Cerebellar nuclear complex (tissue), 1 donor: Measurements from ENCODE around the gene COL5A2.

Experiments
- DNase-seq, 2 experiments: peaks; one replicate each; lab custom pipeline; 2025; lab: John Stamatoyannopoulos, UW

Gene COL5A2

DNA sequence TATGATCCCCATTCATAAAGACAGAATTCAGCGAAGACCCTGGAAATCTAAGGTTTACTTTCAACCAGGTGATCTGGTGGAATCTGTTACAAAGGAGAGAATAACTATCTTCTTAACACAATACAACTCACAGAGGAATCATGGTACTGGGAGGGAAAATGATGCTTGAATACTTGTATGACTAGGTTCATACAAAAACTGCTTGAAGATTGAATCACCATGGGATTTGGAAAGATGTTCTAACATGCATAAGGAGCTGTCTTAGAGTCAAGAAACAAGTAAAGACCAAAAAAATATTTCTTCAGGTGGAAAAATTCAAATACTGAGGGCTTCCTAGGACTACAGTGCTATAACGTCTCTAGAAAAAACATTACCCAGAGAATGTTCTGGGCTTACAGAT is 32.2 kb downstream of the COL5A2 start:
- DNase-seq = no peak

GRCh38 chr2:189146553-189146952 is 33.0 kb downstream of the COL5A2 start:
- no peak for DNase-seq

DNA sequence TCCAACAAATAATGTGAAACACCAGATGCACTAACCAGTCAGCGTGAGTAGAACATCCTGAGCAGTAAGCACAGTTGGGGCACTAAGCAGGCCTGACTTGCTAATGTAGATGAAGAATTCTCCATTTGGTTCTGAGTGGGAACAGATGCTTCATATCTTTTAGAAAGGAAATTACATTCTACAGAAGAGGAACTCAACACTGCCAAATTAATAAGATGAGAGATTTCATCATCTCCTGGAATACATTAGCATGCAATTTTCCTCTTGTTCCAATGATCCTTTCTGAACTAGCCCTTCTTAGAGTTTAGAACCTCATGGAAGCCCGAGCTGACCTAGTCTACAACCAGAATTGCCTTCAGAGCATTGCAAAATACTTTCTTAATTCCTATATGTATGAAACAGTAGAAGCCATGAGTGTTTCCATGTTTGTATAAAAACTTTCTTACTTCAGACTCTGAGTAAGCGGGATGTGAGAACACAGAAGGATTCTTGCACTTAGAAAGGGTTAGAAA is 34.8 kb downstream of the COL5A2 start:
- DNase-seq = no peak

- no peak for DNase-seq
These were observed 35.6 kb downstream of the COL5A2 start for GRCh38 chr2:189143925-189144324.

DNA sequence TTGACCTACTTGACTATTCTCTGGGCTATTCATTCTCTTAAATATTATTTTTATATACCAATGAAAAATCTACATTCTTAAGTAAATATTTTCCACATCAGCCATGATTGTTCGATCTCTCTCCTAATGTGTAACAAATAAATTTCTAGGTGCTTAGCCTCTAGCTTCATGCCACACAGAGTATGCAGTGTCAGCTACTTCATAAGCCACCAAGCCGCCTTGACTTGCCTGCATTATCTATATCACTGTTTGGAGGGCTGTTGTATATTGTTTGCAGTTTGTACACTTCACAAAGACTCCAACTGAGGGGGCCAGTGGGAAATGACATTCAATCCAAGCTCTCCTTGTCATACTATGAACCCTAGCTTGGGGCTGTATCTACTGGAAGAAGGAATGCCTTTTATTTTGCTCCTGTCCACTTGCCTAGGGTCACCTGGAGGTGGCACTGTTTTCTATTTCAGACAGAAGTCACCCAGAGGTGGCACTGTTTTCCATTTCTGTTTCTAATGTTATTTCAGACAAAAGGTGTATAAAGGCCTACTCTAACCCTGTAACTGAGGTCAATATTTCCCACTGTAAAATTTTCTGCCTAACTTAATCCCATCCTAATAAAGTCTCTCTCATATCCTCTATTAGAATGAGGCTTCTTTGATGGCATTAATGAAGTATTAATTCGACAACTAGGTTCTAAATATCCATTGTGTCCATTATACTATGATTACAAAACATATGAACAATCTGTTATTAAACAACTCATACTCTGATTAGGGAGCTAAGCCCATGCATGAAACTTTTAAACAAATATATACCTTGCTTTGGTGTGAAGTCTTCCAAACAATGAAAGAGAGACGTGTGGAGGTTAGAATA is 36.4 kb downstream of the COL5A2 start:
- DNase-seq = no peak

DNA sequence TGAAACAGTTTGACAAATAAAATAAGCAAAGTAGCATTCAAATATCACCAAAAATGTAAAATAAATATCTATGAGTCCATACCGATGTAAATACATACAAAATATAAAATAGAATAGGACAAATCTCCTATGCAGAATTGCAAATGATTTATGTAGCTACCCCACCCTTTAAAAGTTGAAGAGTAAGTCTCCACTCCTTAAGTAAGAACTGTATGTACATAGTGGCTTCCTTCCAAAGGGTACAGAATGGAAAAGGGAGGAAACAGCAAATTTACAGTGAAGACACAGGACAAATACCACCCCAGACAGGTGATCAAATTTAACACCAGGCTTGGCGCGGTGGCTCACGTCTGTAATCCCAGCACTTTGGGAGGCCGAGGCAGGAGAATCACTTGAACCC is 40.8 kb downstream of the COL5A2 start:
- no peak for DNase-seq

DNA sequence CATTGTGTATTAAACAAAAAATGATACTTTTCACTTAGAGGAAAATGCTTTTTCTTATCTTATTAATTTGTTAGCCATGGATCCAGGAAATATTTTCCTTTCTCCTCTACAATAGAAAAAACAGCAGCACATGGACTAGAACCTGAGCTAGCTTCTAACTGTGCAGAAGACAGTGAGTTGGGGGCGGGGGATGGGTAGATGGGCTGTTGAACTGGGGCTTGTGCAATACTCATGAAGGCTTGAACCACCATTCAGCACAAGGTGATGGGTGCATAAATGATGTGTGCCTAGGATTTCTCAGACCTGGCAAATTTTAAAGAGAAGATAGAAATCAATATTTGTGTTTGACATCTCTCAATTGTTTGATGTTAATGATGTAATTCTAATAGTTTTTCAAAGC is 42.0 kb downstream of the COL5A2 start:
- no peak for DNase-seq

GRCh38 chr2:189134485-189134884 is 45.1 kb downstream of the COL5A2 start:
- DNase-seq = no peak

GRCh38 chr2:189131991-189132390 is 47.6 kb downstream of the COL5A2 start:
- no peak for DNase-seq

DNA sequence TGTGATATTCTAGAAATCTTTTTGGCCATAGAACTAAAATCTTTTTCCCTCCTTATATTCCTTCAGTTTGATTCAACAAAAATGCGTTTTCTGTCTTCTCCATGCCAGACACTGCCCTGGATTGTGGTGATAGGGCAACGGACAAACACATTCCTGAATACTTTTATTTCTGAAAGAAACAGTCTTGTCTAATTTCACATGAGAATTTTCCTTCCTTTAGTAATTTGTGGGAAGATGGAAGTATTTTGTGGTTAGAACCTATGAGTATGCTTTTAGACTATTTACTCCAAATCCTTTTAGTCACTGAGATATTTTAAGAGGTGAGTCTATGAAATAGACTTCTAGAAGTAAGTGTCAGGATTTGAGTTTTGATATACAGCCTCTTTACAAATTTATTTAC is 49.6 kb downstream of the COL5A2 start:
- DNase-seq = no peak

DNA sequence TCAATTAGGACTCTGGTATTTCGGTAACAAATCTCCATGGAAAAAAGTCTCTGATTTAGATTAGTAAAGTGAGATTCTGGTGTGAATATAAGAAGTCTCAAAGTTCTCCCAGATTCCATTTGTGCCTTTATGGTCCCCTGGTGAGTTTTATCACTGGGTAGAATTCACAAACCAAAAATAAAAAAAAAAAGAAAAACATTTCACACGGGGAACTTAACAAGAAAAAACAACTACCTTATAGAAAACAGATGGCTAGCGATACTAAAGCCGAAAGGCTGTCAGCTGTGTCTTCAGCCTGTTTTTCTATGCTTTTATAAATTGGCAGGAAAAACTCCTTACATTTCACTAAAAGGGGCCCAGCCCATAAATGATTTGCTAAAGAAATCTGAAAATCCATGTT is 50.6 kb downstream of the COL5A2 start:
- no peak for DNase-seq

GRCh38 chr2:189127756-189128155 is 51.8 kb downstream of the COL5A2 start:
- no peak for DNase-seq

- DNase-seq = no peak
These were observed 54.4 kb downstream of the COL5A2 start for GRCh38 chr2:189125195-189125594.

DNA sequence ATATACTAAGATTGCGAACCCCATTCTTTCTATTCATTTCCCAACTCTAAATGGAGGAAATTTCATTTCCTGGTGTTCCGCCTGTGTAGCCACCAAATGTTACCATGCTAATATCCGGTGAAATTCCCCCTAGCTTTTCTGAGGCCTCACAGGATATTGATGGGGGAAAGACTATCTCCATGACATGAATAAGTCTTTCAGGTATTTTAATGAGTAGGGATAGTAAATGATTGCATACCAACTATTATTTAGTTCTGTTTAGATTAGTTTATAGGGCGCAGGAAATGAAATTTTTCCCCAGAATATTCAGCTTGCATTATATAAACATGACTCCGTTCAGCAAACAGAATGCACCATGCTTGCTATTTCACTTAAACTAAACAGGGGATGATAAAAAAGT is 55.4 kb downstream of the COL5A2 start:
- no peak for DNase-seq

DNA sequence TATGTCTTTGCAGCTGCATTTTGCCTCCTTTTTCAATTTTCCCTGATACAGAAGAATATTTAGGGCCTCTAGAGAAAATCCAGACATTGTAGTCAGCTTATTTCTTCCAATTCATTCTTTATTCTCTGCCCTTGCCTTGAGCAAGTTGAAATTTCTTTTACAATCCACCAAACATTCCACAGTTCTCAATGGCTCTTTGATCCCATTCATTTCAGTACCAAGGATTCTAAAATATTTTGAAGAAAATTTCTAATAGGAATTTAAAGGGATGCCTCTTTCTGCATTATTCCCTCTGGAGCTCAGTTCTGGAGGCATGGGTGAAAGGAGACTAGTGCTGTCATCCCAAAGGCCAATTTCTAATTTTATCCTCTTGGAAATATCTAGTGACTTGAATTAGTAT is 61.2 kb downstream of the COL5A2 start:
- no peak for DNase-seq

GRCh38 chr2:189116979-189117378 is 62.6 kb downstream of the COL5A2 start:
- DNase-seq = no peak

GRCh38 chr2:189116087-189116486 is 63.5 kb downstream of the COL5A2 start:
- no peak for DNase-seq

DNA sequence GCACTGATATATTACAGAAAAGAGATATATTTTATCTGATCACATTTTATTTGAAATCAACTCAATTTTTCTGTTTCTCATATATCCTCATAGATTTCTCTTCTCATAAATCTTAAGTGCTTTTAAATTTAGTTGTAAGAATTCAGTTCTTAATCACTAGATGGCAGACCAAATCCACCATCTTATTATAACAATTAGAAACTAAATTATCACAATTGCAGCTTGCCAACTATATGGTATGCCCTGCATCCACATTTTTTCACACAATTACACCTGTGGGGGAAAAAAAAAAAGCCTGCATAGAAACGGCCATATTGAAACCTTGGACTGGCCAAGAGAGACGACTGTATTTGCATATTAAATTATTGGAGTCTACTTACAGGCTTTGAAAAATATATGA is 64.4 kb downstream of the COL5A2 start:
- DNase-seq = no peak

DNA sequence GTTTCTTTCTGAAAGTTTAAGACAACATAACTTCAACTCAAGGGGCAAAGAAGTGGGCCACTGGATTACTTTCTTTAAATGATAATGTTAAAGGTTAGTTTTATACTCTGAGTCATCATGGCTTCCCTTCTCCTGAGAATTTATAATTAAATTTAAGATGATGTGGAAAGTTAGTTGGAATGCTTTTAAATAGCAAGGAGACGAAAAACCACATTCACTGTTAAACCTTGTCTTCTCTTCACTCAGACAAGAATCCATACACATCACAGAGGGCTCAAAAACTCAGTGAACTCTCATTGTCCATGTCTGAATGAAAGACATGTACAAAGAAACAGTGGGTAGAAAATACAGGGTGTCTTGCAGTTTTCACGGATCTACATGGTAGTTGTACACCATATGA is 65.6 kb downstream of the COL5A2 start:
- DNase-seq = no peak

DNA sequence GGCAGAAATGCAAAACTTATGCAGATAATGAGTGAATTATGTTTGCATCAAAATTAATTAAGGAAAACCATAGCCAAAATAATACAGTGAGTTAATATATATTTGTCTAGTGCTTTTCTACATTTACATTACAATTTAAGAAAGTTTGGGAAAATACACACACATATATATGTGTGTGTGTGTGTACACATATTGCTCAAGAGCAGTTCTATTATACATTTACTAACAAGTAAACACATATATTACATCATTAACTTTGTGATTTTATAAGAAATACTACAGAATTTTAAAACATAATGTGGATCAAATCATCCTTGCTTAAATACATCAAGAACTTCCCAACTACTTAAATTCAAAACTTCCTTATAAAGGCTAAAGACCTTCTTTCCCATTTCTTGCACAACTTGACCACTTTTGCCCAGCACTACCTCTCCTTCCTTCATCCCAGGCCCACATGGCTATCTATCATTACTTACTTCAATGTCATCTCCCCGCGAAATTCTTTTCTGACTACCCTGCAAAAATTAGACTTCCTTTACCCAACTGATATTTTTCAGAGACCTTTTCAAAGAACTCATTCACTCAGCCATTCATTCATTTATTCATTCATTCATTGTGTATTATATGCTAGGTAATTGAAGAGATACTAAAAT is 68.4 kb downstream of the COL5A2 start:
- no peak for DNase-seq

GRCh38 chr2:189109921-189110397 is 69.6 kb downstream of the COL5A2 start:
- DNase-seq = no peak

DNA sequence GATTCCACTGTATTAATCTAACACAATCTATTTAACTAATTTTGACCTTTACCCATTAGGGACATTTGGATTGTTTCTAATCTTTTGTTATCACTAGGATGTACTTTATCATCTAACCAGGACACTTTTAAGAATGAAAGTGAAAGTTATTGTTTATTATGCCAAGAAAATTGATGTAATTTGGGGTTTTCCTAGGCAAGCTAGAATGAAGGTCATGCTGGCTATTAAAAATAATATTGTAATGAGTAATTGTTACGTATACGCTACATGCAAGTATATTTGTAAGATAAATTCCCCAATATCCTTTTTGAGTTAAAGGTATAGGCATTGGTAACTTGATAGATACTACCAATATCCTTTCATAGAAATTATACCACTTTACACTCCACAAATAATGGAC is 74.6 kb downstream of the COL5A2 start:
- no peak for DNase-seq

- no peak for DNase-seq
These were observed 76.8 kb downstream of the COL5A2 start for GRCh38 chr2:189102735-189103134.
